K562 (cell line): Measurements from ENCODE around the gene PTOV1. TPM values are rescaled to one million over a fixed set of nuclear protein-coding genes. Genes with fewer than 3 reads are reported as not detected.

Experiments used
- BRF1 ChIP-seq: IDR thresholded peaks from 3 replicates; pipeline ENCODE4 v1.6.1; 2011; ENCODE audit warnings: borderline replicate concordance, mild to moderate bottlenecking; ENCODE audit not compliant: insufficient read length; ENCODE audit errors: extremely low read depth
- CBX1 ChIP-seq: sonication (generic); IDR thresholded peaks from 2 replicates; pipeline ENCODE4 v1.6.1; 2016; ENCODE audit warnings: antibody characterized with exemption, low read depth, mild to moderate bottlenecking
- ETV5 ChIP-seq: sonication (generic); formaldehyde crosslinking; IDR thresholded peaks from 2 replicates; pipeline ENCODE4 v1.4.0; 2020; ENCODE audit warnings: low read depth, mild to moderate bottlenecking, missing genetic modification reagents
- FOXA3 ChIP-seq, 2 experiments: fragments of 450-650 bp in 1 of 2; sonication (generic) in 1 of 2; formaldehyde crosslinking; IDR thresholded peaks in 1 of 2; conservative IDR thresholded peaks in 1 of 2; 2 replicates each; pipeline versions ENCODE4 v1.4.0 to v1.8.0; 2020 to 2022; ENCODE audit warnings: mild to moderate bottlenecking in 2 of 2, missing genetic modification reagents in 1 of 2
- KDM2B ChIP-seq: fragments of 250-450 bp; sonication (Bioruptor Pico); IDR thresholded peaks from 2 replicates; pipeline ENCODE4 v1.8.0; 2021; ENCODE audit warnings: mild to moderate bottlenecking, moderate library complexity
- RBM34 ChIP-seq: fragments of 200-400 bp; formaldehyde crosslinking; IDR thresholded peaks from 2 replicates; pipeline ENCODE4 v1.6.1; 2018; ENCODE audit warnings: low read length, borderline replicate concordance; ENCODE audit not compliant: insufficient read depth
- SOX6 ChIP-seq: fragments of 450-650 bp; IDR thresholded peaks from 2 replicates; pipeline ENCODE4 v1.6.1; 2014; ENCODE audit warnings: mild to moderate bottlenecking
- TAF1 ChIP-seq: IDR thresholded peaks from 2 replicates; pipeline ENCODE4 v1.6.1; 2011; ENCODE audit warnings: mild to moderate bottlenecking, low read length, moderate library complexity; ENCODE audit not compliant: insufficient read depth, control insufficient read depth, severe bottlenecking; ENCODE audit errors: extremely low read depth
- ZBTB7A ChIP-seq: IDR thresholded peaks from 2 replicates; pipeline ENCODE4 v1.6.1; 2011; ENCODE audit warnings: low read depth, mild to moderate bottlenecking, low read length, moderate library complexity, borderline replicate concordance; ENCODE audit not compliant: control insufficient read depth
- ZNF24 ChIP-seq: fragments of 450-650 bp; IDR thresholded peaks from 2 replicates; pipeline ENCODE4 v1.6.1; 2016
- polyA plus RNA-seq, 8 experiments: library from polyadenylated mRNA; depleted of rRNA in 4 of 8; stranded (reverse) in 5 of 8; unstranded in 3 of 8; fragments of >200 nt; fragmentation: Nextera tagmentation in 2 of 8; fragmentation: Illumina TruSeq in 1 of 8; extraction: Ambion mirVana in 2 of 8; extraction: Trizol in 1 of 8; gene quantifications; 2 replicates each; pipeline versions ENCODE4 v1.2.1 to v1.2.3, GENCODE V29; 2011 to 2014; ENCODE audit warnings: inconsistent platforms in 1 of 8, missing spikeins in 1 of 8
- total RNA-seq, 7 experiments: library from RNA; depleted of rRNA in 6 of 7; stranded (reverse); fragments of >200 nt in 6 of 7; fragmentation: Illumina TruSeq in 2 of 7; extraction: Trizol in 2 of 7; gene quantifications; 2 replicates each; pipeline versions ENCODE4 v1.2.1 to v1.2.3, GENCODE V29; 2011 to 2021; ENCODE audit warnings: low replicate concordance in 1 of 7
- TF ChIP-seq, protein P1 (sequence below), 2 experiments: fragments of 450-650 bp in 1 of 2; sonication (generic) in 1 of 2; formaldehyde crosslinking in 1 of 2; IDR thresholded peaks; 2 replicates each; pipeline versions ENCODE4 v1.7.1 to v1.9.0; 2016 to 2022; ENCODE audit warnings: inconsistent platforms in 1 of 2, mild to moderate bottlenecking in 1 of 2, missing genetic modification reagents in 1 of 2
- TF ChIP-seq, protein P2 (sequence below), 2 experiments: IDR thresholded peaks in 1 of 2; conservative IDR thresholded peaks in 1 of 2; 2 replicates each; pipeline ENCODE4 v1.6.1; 2016; ENCODE audit warnings: low read depth in 2 of 2, mild to moderate bottlenecking in 1 of 2, missing compliant biosample characterization in 1 of 2, missing genetic modification characterization in 1 of 2, moderate library complexity in 1 of 2
- TF ChIP-seq, protein P3 (sequence below): fragments of 250-450 bp; sonication (Bioruptor Pico); IDR thresholded peaks from 2 replicates; pipeline ENCODE4 v1.6.1; 2021; ENCODE audit warnings: mild to moderate bottlenecking

Gene PTOV1
- total and polyA plus RNA-seq, 9 of the 15 experiments (the other 6 are each of a cell fraction or from before 2014, with no cell fraction given) = 4.9 to 169 (median 43.5) TPM

DNA sequence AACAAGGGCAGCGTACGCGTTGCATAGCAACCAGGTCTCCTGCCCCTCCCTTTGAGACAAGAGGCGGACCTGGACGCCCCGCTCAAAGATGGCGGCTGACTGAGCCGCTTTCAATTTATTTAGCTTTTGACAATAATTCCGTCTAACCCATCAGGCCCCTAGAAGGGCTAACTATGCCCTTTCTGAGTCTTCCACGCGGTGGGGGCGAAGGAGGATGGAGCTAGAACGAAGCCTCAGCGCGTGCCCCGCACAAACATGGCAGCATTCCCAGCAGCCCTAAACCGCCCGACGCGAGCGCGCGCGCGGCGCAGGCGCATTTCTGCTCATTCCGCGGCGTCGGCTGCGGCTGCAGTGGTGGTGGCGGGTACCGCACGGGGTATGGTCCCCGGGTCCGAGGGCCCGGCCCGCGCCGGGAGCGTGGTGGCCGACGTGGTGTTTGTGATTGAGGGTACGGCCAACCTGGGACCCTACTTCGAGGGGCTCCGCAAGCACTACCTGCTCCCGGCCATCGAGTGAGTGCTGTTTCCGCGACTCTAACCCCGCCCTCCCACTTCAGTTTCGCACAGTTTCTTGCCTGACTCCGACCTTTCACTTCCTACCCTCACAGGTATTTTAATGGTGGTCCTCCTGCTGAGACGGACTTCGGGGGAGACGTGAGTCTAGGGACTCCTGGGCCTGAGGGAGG, 32.9 kb upstream of the PTOV1 start, which contains the start of gene MED25 (continued):
- TF ChIP-seq, protein P1, sequence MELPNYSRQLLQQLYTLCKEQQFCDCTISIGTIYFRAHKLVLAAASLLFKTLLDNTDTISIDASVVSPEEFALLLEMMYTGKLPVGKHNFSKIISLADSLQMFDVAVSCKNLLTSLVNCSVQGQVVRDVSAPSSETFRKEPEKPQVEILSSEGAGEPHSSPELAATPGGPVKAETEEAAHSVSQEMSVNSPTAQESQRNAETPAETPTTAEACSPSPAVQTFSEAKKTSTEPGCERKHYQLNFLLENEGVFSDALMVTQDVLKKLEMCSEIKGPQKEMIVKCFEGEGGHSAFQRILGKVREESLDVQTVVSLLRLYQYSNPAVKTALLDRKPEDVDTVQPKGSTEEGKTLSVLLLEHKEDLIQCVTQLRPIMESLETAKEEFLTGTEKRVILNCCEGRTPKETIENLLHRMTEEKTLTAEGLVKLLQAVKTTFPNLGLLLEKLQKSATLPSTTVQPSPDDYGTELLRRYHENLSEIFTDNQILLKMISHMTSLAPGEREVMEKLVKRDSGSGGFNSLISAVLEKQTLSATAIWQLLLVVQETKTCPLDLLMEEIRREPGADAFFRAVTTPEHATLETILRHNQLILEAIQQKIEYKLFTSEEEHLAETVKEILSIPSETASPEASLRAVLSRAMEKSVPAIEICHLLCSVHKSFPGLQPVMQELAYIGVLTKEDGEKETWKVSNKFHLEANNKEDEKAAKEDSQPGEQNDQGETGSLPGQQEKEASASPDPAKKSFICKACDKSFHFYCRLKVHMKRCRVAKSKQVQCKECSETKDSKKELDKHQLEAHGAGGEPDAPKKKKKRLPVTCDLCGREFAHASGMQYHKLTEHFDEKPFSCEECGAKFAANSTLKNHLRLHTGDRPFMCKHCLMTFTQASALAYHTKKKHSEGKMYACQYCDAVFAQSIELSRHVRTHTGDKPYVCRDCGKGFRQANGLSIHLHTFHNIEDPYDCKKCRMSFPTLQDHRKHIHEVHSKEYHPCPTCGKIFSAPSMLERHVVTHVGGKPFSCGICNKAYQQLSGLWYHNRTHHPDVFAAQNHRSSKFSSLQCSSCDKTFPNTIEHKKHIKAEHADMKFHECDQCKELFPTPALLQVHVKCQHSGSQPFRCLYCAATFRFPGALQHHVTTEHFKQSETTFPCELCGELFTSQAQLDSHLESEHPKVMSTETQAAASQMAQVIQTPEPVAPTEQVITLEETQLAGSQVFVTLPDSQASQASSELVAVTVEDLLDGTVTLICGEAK (IDR thresholded peaks at IDR 0.05) = peak; percentile 9; the same call in 1 of the 2 replicates
- TF ChIP-seq, protein P1 (CRISPR knock-in tag; IDR thresholded peaks at IDR 0.05) = no peak
- no peak for TF ChIP-seq KDM2B (CRISPR knock-in tag)
- no peak for TF ChIP-seq SOX6
- TF ChIP-seq RBM34 = no peak
- TF ChIP-seq ZNF24 = no peak
- no peak for TF ChIP-seq CBX1
- TF ChIP-seq, protein P2, sequence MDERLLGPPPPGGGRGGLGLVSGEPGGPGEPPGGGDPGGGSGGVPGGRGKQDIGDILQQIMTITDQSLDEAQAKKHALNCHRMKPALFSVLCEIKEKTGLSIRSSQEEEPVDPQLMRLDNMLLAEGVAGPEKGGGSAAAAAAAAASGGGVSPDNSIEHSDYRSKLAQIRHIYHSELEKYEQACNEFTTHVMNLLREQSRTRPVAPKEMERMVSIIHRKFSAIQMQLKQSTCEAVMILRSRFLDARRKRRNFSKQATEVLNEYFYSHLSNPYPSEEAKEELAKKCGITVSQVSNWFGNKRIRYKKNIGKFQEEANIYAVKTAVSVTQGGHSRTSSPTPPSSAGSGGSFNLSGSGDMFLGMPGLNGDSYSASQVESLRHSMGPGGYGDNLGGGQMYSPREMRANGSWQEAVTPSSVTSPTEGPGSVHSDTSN (CRISPR knock-in tag; IDR thresholded peaks at IDR 0.05; ENCODE audit: low read depth) = no peak
- TF ChIP-seq, protein P2 (tag; conservative IDR thresholded peaks at IDR 0.05; ENCODE audit: low read depth) = no peak
- TF ChIP-seq FOXA3 (CRISPR knock-in tag; conservative IDR thresholded peaks at IDR 0.05 in 1 of 2, IDR thresholded peaks at IDR 0.05 in 1 of 2) = no peak
- no peak for TF ChIP-seq BRF1
- no peak; the same call in 1 of the 2 replicates for TF ChIP-seq ZBTB7A
- no peak for TF ChIP-seq ETV5 (CRISPR knock-in tag)
- peak; percentile 67 for TF ChIP-seq TAF1
- TF ChIP-seq, protein P3, sequence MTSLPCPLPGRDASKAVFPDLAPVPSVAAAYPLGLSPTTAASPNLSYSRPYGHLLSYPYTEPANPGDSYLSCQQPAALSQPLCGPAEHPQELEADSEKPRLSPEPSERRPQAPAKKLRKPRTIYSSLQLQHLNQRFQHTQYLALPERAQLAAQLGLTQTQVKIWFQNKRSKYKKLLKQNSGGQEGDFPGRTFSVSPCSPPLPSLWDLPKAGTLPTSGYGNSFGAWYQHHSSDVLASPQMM = no peak
